GM18502 (cell line): ENCODE data around the gene IKZF1.

Experiments used
- ATAC-seq: cut with Tn5 transposase; IDR thresholded peaks from one replicate; pipeline ENCODE4 v1.9.1; 2021; ENCODE audit warnings: mild to moderate bottlenecking; ENCODE audit not compliant: unreplicated experiment, poor library complexity

The IKZF1 gene

GRCh38 chr7:50304129-50304910, at the start of gene IKZF1:
TSS of gene IKZF1 (plus strand) at chr7:50304716. CDS start at chr7:50319062, 14,346 bp downstream.
- peak; percentile 39 for ATAC-seq

GRCh38 chr7:50261593-50261992, 42.9 kb upstream of the IKZF1 start:
- no peak for ATAC-seq

- peak; percentile 22 for ATAC-seq
Measured at GRCh38 chr7:50262446-50262845, 42.1 kb upstream of the IKZF1 start.

GRCh38 chr7:50262916-50263690, 41.4 kb upstream of the IKZF1 start:
- ATAC-seq, result peak; percentile 67

GRCh38 chr7:50264908-50265307, 39.6 kb upstream of the IKZF1 start:
- no peak for ATAC-seq

- no peak for ATAC-seq
Measured at GRCh38 chr7:50265968-50266634, 38.4 kb upstream of the IKZF1 start.

- peak; percentile 53 for ATAC-seq
Measured at GRCh38 chr7:50266635-50267386, 37.7 kb upstream of the IKZF1 start.

- no peak for ATAC-seq
Measured at GRCh38 chr7:50267525-50268041, 36.9 kb upstream of the IKZF1 start.

GRCh38 chr7:50268223-50268622, 36.3 kb upstream of the IKZF1 start:
- peak; percentile 28 for ATAC-seq

GRCh38 chr7:50268990-50269389, 35.5 kb upstream of the IKZF1 start:
- no peak for ATAC-seq

- ATAC-seq, result peak; percentile 27
Measured at GRCh38 chr7:50270531-50271018, 33.9 kb upstream of the IKZF1 start.

GRCh38 chr7:50272808-50273207, 31.7 kb upstream of the IKZF1 start:
- no peak for ATAC-seq

GRCh38 chr7:50273301-50273700, 31.2 kb upstream of the IKZF1 start:
- no peak for ATAC-seq

- peak; percentile 37 for ATAC-seq
Measured at GRCh38 chr7:50273870-50274269, 30.6 kb upstream of the IKZF1 start.

- no peak for ATAC-seq
Measured at GRCh38 chr7:50274361-50274760, 30.2 kb upstream of the IKZF1 start.

GRCh38 chr7:50275430-50275829, 29.1 kb upstream of the IKZF1 start:
- ATAC-seq, result no peak

GRCh38 chr7:50276483-50276882, 28.0 kb upstream of the IKZF1 start:
- ATAC-seq, result no peak

GRCh38 chr7:50278120-50278519, 26.4 kb upstream of the IKZF1 start:
- no peak for ATAC-seq

- peak; percentile 98 for ATAC-seq
Measured at GRCh38 chr7:50281680-50282445, 22.7 kb upstream of the IKZF1 start.
